Endothelial cell of umbilical vein (primary cell): ENCODE data around the gene SCAF11. TPM values are rescaled to one million over a fixed set of nuclear protein-coding genes. Genes with fewer than 3 reads are reported as not detected.

Experiments used
- BruUV-seq: library from RNA; stranded (reverse); fragments of 400-500 nt; replicated peaks from 2 replicates; lab custom pipeline; 2021; lab: Mats Ljungman, UMichigan
- CTCF ChIA-PET: fragments of 300-600, 350-600 bp; sonication (Branson Sonifier 250); formaldehyde crosslinking; loops from one replicate; lab custom pipeline; 2021; ENCODE audit warnings: antibody characterized with exemption, inconsistent platforms; lab: Charles Lee
- POLR2A ChIA-PET: fragments of 300-600, 350-600 bp; sonication (Branson Sonifier 250); formaldehyde crosslinking; loops from one replicate; lab custom pipeline; 2021; ENCODE audit warnings: antibody characterized with exemption, inconsistent platforms; lab: Charles Lee
- DNase-seq: peaks from one replicate; pipeline ENCODE4 v3.0.0-alpha.2; 2011; ENCODE audit warnings: low read depth, low spot score
- FAIRE-seq: peaks from 2 replicates; lab custom pipeline; 2011; peaks lifted over from hg19 to GRCh38; lab: Jason Lieb, UNC
- H2AFZ ChIP-seq: 2 replicates; pipeline ENCODE4 v1.6.0; 2012; ENCODE audit warnings: low read depth, low read length, control low read depth, inconsistent platforms
- H3K27ac ChIP-seq: 2 replicates; pipeline ENCODE4 v1.5.1; 2011; ENCODE audit warnings: low read depth, mild to moderate bottlenecking, control low read depth, low read length, moderate library complexity; ENCODE audit not compliant: insufficient read depth
- H3K27me3 ChIP-seq, 2 experiments: 2 replicates each; pipeline versions ENCODE4 v1.6.0 to v1.6.1; 2011; ENCODE audit warnings: low read length in 2 of 2, mixed read lengths in 1 of 2; ENCODE audit not compliant: control insufficient read depth in 2 of 2, insufficient read depth in 2 of 2
- H3K36me3 ChIP-seq, 2 experiments: 2 replicates in 1 of 2; 3 replicates in 1 of 2; pipeline ENCODE4 v1.5.1; 2011; ENCODE audit warnings: low read length in 2 of 2, mild to moderate bottlenecking in 1 of 2, moderate library complexity in 1 of 2; ENCODE audit not compliant: control insufficient read depth in 2 of 2, insufficient read depth in 2 of 2; ENCODE audit errors: extremely low read depth in 1 of 2
- H3K4me1 ChIP-seq: 3 replicates; pipeline ENCODE4 v1.5.1; 2011; ENCODE audit warnings: mild to moderate bottlenecking, low read length; ENCODE audit not compliant: control insufficient read depth, insufficient read depth; ENCODE audit errors: extremely low read depth
- H3K4me2 ChIP-seq: 2 replicates; pipeline ENCODE4 v1.6.1; 2011; ENCODE audit warnings: low read length, control low read depth, mixed read lengths; ENCODE audit not compliant: insufficient read depth
- H3K4me3 ChIP-seq, 3 experiments: fragments of 200-600 bp in 1 of 3; sonication (generic), shearing (Covaris generic) in 1 of 3; replicated peaks in 1 of 3; 2 replicates each; pipeline ENCODE4 v1.5.1; 2011 to 2016; ENCODE audit warnings: control low read depth in 3 of 3, low read length in 3 of 3, mild to moderate bottlenecking in 2 of 3, inconsistent platforms in 1 of 3, low read depth in 1 of 3, moderate library complexity in 1 of 3; ENCODE audit not compliant: insufficient read depth in 1 of 3
- H3K79me2 ChIP-seq: 2 replicates; pipeline ENCODE4 v1.6.0; 2012; ENCODE audit warnings: low read length, inconsistent platforms; ENCODE audit not compliant: control insufficient read depth, insufficient read depth
- H3K9ac ChIP-seq: replicated peaks from 2 replicates; pipeline ENCODE3; 2011; ENCODE audit warnings: low read length, control low read depth; ENCODE audit not compliant: insufficient read depth; ENCODE audit errors: extremely low read depth
- H3K9me1 ChIP-seq: replicated peaks from 3 replicates; pipeline ENCODE4 v1.6.0; 2011; ENCODE audit warnings: mild to moderate bottlenecking, low read length; ENCODE audit not compliant: control insufficient read depth, insufficient read depth; ENCODE audit errors: extremely low read depth
- H3K9me3 ChIP-seq: replicated peaks from 2 replicates; pipeline ENCODE4 v1.5.1; 2012; ENCODE audit warnings: low read length, inconsistent platforms; ENCODE audit not compliant: control insufficient read depth, insufficient read depth
- H4K20me1 ChIP-seq: replicated peaks from 2 replicates; pipeline ENCODE3; 2011; ENCODE audit warnings: mild to moderate bottlenecking, low read length; ENCODE audit not compliant: control insufficient read depth, insufficient read depth; ENCODE audit errors: extremely low read depth
- EZH2 ChIP-seq: IDR thresholded peaks from 2 replicates; pipeline ENCODE4 v1.6.1; 2012; ENCODE audit warnings: borderline replicate concordance, low read depth, mild to moderate bottlenecking, moderate library complexity, low read length, inconsistent platforms; ENCODE audit not compliant: severe bottlenecking
- FOS ChIP-seq: IDR thresholded peaks from 2 replicates; pipeline ENCODE4 v1.6.1; 2011; ENCODE audit warnings: mild to moderate bottlenecking, low read length, moderate library complexity, borderline replicate concordance; ENCODE audit not compliant: insufficient read depth
- GATA2 ChIP-seq: IDR thresholded peaks from 2 replicates; pipeline ENCODE4 v1.7.0; 2011; ENCODE audit warnings: low read depth, mild to moderate bottlenecking, moderate library complexity, mixed read lengths, low read length; ENCODE audit not compliant: insufficient read length, insufficient read depth
- JUN ChIP-seq: IDR thresholded peaks from 2 replicates; pipeline ENCODE4 v1.6.1; 2011; ENCODE audit warnings: borderline replicate concordance, low read depth; ENCODE audit not compliant: insufficient read length, insufficient read depth
- MAX ChIP-seq: IDR thresholded peaks from 2 replicates; pipeline ENCODE4 v1.6.1; 2011; ENCODE audit not compliant: insufficient read depth, insufficient read length
- MYC ChIP-seq: IDR thresholded peaks from one replicate; pipeline ENCODE4 v1.6.1; 2011; ENCODE audit warnings: mild to moderate bottlenecking, low read depth, low read length
- POLR2A ChIP-seq: IDR thresholded peaks from 2 replicates; pipeline ENCODE4 v1.6.1; 2012; ENCODE audit warnings: low read depth, mild to moderate bottlenecking, control low read depth, low read length
- POLR2AphosphoS5 ChIP-seq: IDR thresholded peaks from 2 replicates; pipeline ENCODE4 v1.6.1; 2012; ENCODE audit warnings: low read depth, mild to moderate bottlenecking, control low read depth, low read length, moderate library complexity; ENCODE audit not compliant: insufficient read depth
- dilution Hi-C: fragments of 300-500 bp; cut with MboI; formaldehyde crosslinking; loops from one replicate; pipeline ENCODE4 v1.15.0; 2019; ENCODE audit warnings: low sequenced_read_pairs; ENCODE audit not compliant: extremely low pct_ligation_motif_present
- intact Hi-C: fragments of 100-400 bp; cut with micrococcal nuclease; formaldehyde crosslinking; loops from one replicate; pipeline ENCODE4 v1.10.0; 2022
- polyA plus RNA-seq, 4 experiments: library from polyadenylated mRNA; depleted of rRNA in 3 of 4; stranded (reverse) in 3 of 4; unstranded in 1 of 4; fragments of >200 nt; gene quantifications; 2 replicates each; pipeline versions ENCODE4 v1.2.1 to v1.2.3, GENCODE V29; 2011 to 2012; ENCODE audit warnings: missing spikeins in 1 of 4
- total RNA-seq: library from RNA; stranded (reverse); gene quantifications from 2 replicates; pipeline ENCODE4 v1.2.3, GENCODE V29; 2021
- TF ChIP-seq, protein P1 (sequence below), 2 donors: IDR thresholded peaks; 1 replicate in 1 of 2; 2 replicates in 1 of 2; pipeline ENCODE4 v1.5.1; 2011; ENCODE audit warnings: low read length in 2 of 2, mild to moderate bottlenecking in 2 of 2, moderate library complexity in 2 of 2, control low read depth in 1 of 2, inconsistent platforms in 1 of 2, low read depth in 1 of 2; ENCODE audit not compliant: insufficient read depth in 1 of 2; ENCODE audit errors: extremely low read depth in 1 of 2

Gene SCAF11
- total and polyA plus RNA-seq, 2 donors (not counting 3 experiments of a cell fraction or from before 2014, with no cell fraction given), result 20.9 to 109 TPM

DNA sequence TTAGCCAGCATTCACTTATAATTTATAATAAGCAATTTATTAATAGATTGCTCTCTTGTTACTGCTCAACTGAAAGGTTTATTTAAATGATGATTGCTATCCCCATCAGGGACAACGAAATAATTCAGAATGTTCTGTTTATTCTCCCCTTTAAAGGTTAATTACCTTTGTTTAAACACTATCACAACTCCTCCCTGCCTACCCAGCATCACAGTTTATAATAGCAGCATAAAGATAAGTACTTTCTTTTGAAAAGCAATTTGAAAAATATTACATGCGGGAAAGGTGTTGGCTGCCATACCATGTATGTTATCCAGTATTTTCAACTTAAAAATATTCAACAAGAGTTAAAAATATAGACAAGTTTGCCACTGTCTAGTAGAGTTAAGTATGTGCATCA, 30.6 kb downstream of the SCAF11 start:
- BruUV-seq, result no TSS peak
- no peaks in the 10 kb centered on the region for H3K9me3 ChIP-seq
- no peaks in the 10 kb centered on the region for H3K9me1 ChIP-seq
- peaks cover 24% of the 10 kb centered on the region for H3K79me2 ChIP-seq
- ChIA-PET CTCF (no interaction called here), POLR2A (no interaction called here)
- no peak for FAIRE-seq
- DNase-seq, result no peak
- peaks cover 15% of the 10 kb centered on the region for H3K4me1 ChIP-seq
- no peaks in the 10 kb centered on the region for H3K27me3 ChIP-seq
- no peak overlapping the region for H3K4me2 ChIP-seq
- no peaks in the 10 kb centered on the region for H3K36me3 ChIP-seq
- intact Hi-C loops (no loop called here), dilution Hi-C loops (no loop called here)
- no peak overlapping the region for H3K27ac ChIP-seq
- no peaks in the 10 kb centered on the region for H4K20me1 ChIP-seq
- no peak overlapping the region for H2AFZ ChIP-seq
- H3K9ac ChIP-seq, result no peak overlapping the region
- TF ChIP-seq POLR2AphosphoS5 (no peak), FOS (no peak), MAX (no peak)
- TF ChIP-seq, protein P1, sequence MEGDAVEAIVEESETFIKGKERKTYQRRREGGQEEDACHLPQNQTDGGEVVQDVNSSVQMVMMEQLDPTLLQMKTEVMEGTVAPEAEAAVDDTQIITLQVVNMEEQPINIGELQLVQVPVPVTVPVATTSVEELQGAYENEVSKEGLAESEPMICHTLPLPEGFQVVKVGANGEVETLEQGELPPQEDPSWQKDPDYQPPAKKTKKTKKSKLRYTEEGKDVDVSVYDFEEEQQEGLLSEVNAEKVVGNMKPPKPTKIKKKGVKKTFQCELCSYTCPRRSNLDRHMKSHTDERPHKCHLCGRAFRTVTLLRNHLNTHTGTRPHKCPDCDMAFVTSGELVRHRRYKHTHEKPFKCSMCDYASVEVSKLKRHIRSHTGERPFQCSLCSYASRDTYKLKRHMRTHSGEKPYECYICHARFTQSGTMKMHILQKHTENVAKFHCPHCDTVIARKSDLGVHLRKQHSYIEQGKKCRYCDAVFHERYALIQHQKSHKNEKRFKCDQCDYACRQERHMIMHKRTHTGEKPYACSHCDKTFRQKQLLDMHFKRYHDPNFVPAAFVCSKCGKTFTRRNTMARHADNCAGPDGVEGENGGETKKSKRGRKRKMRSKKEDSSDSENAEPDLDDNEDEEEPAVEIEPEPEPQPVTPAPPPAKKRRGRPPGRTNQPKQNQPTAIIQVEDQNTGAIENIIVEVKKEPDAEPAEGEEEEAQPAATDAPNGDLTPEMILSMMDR (IDR thresholded peaks at IDR 0.05; ENCODE audit: extremely low read depth in 1 of 2, insufficient read depth in 1 of 2, low read depth in 1 of 2, low read length in 2 of 2), result no peak
- no peak overlapping the region for H3K4me3 ChIP-seq

GRCh38 chr12:45959025-45959424, 31.3 kb downstream of the SCAF11 start:
- intact Hi-C loops (no loop called here), dilution Hi-C loops (no loop called here)
- Histone ChIP-seq H3K79me2 (peaks cover 21% of the 10 kb centered on the region), H3K36me3 (no peaks in the 10 kb centered on the region), H3K4me3 (no peak overlapping the region), H2AFZ (no peak overlapping the region), H3K9ac (no peak overlapping the region), H4K20me1 (no peaks in the 10 kb centered on the region), H3K4me2 (no peak overlapping the region), H3K27me3 (no peaks in the 10 kb centered on the region), H3K9me1 (no peaks in the 10 kb centered on the region), H3K9me3 (no peaks in the 10 kb centered on the region), H3K27ac (no peak overlapping the region), H3K4me1 (peaks cover 15% of the 10 kb centered on the region)
- no TSS peak for BruUV-seq
- no peak for TF ChIP-seq MAX
- TF ChIP-seq GATA2, result no peak
- TF ChIP-seq FOS, result no peak
- no peak for TF ChIP-seq POLR2A
- TF ChIP-seq, protein P1 (IDR thresholded peaks at IDR 0.05; ENCODE audit: extremely low read depth in 1 of 2, insufficient read depth in 1 of 2, low read depth in 1 of 2, low read length in 2 of 2), result no peak
- no peak for TF ChIP-seq JUN
- no peak for TF ChIP-seq POLR2AphosphoS5
- TF ChIP-seq EZH2, result no peak
- no peak for TF ChIP-seq MYC
- FAIRE-seq, result no peak
- no peak for DNase-seq
- POLR2A ChIA-PET, result no interaction called here
- CTCF ChIA-PET, result no interaction called here
